Ishikawa (cell line): ENCODE results near the gene ADCY5.

Experiments
- CEBPB ChIP-seq: IDR thresholded peaks from 2 replicates; pipeline ENCODE4 v1.6.1; 2012
- CREB1 ChIP-seq: IDR thresholded peaks from 2 replicates; pipeline ENCODE4 v1.6.1; 2012; ENCODE audit warnings: low read depth
- EGR1 ChIP-seq: IDR thresholded peaks from 2 replicates; pipeline ENCODE4 v1.6.1; 2012
- EP300 ChIP-seq: IDR thresholded peaks from 2 replicates; pipeline ENCODE4 v1.6.1; 2012; ENCODE audit warnings: borderline replicate concordance
- FOXM1 ChIP-seq: IDR thresholded peaks from 2 replicates; pipeline ENCODE4 v1.6.1; 2012; ENCODE audit warnings: low read depth, borderline replicate concordance
- NFIC ChIP-seq: IDR thresholded peaks from 2 replicates; pipeline ENCODE4 v1.6.1; 2012
- RAD21 ChIP-seq: IDR thresholded peaks from 2 replicates; pipeline ENCODE4 v1.6.1; 2012; ENCODE audit warnings: low read depth
- TCF12 ChIP-seq: IDR thresholded peaks from 2 replicates; pipeline ENCODE4 v1.6.1; 2012; ENCODE audit warnings: low read depth
- YY1 ChIP-seq: IDR thresholded peaks from 2 replicates; pipeline ENCODE4 v1.6.1; 2012; ENCODE audit warnings: low read depth
- TF ChIP-seq, protein P1 (sequence below): IDR thresholded peaks from 2 replicates; pipeline ENCODE4 v1.6.1; 2012; ENCODE audit warnings: low read depth, mild to moderate bottlenecking
- TF ChIP-seq, protein P2 (sequence below): IDR thresholded peaks from 2 replicates; pipeline ENCODE4 v1.6.1; 2012
- TF ChIP-seq, protein P3 (sequence below): IDR thresholded peaks from 2 replicates; pipeline ENCODE4 v1.6.1; 2012

DNA sequence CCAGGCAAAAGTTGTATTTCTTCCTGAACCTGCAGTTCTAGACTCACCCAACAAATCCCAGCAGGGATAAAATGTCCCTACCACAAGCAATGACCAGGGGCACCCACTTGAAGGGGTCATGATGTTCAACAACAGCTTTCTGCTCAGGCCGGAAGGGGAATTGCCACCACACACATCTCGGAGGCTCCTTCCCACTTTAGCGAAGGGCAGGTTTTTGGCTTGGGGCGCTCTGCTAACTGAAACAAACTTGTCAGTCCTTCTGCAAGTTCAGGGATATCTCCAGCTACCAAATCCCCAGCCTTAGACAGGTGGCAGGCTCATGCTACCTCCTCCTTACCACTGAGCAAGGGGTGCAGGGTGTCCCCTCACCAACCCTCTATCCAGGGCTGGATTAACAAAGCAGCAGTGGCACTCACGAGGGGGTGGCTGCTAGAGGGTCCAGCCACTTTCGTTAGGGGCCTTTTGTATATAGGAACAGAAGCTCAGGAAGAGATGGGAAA, 2.2 kb downstream of the ADCY5 start:
- no peak for TF ChIP-seq CEBPB
- TF ChIP-seq RAD21, result no peak
- TF ChIP-seq, protein P1, sequence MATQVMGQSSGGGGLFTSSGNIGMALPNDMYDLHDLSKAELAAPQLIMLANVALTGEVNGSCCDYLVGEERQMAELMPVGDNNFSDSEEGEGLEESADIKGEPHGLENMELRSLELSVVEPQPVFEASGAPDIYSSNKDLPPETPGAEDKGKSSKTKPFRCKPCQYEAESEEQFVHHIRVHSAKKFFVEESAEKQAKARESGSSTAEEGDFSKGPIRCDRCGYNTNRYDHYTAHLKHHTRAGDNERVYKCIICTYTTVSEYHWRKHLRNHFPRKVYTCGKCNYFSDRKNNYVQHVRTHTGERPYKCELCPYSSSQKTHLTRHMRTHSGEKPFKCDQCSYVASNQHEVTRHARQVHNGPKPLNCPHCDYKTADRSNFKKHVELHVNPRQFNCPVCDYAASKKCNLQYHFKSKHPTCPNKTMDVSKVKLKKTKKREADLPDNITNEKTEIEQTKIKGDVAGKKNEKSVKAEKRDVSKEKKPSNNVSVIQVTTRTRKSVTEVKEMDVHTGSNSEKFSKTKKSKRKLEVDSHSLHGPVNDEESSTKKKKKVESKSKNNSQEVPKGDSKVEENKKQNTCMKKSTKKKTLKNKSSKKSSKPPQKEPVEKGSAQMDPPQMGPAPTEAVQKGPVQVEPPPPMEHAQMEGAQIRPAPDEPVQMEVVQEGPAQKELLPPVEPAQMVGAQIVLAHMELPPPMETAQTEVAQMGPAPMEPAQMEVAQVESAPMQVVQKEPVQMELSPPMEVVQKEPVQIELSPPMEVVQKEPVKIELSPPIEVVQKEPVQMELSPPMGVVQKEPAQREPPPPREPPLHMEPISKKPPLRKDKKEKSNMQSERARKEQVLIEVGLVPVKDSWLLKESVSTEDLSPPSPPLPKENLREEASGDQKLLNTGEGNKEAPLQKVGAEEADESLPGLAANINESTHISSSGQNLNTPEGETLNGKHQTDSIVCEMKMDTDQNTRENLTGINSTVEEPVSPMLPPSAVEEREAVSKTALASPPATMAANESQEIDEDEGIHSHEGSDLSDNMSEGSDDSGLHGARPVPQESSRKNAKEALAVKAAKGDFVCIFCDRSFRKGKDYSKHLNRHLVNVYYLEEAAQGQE, result no peak
- no peak for TF ChIP-seq FOXM1
- no peak for TF ChIP-seq EGR1
- TF ChIP-seq EP300, result no peak
- no peak for TF ChIP-seq YY1
- no peak for TF ChIP-seq TCF12
- TF ChIP-seq NFIC, result no peak
- no peak for TF ChIP-seq CREB1
- TF ChIP-seq, protein P2, sequence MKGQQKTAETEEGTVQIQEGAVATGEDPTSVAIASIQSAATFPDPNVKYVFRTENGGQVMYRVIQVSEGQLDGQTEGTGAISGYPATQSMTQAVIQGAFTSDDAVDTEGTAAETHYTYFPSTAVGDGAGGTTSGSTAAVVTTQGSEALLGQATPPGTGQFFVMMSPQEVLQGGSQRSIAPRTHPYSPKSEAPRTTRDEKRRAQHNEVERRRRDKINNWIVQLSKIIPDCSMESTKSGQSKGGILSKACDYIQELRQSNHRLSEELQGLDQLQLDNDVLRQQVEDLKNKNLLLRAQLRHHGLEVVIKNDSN, result no peak
- TF ChIP-seq, protein P3, sequence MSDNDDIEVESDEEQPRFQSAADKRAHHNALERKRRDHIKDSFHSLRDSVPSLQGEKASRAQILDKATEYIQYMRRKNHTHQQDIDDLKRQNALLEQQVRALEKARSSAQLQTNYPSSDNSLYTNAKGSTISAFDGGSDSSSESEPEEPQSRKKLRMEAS, result no peak
